Stimulated activated CD4-positive, alpha-beta T cell treated with anti-CD3 and anti-CD28 coated beads, Interleukin-1b, Interleukin-23, amount 100 ng/mL, for 48 hours (primary cell): ENCODE measurements around the gene CLASP1.
"Not testable (repeated sequence)": the region's sequence is repeated elsewhere in the genome, so short reads cannot be mapped to it uniquely, and the experiment has no call there.

Source experiments
- DNase-seq: peaks from one replicate; pipeline ENCODE4 v3.0.0-alpha.2; 2020

Gene CLASP1

DNA sequence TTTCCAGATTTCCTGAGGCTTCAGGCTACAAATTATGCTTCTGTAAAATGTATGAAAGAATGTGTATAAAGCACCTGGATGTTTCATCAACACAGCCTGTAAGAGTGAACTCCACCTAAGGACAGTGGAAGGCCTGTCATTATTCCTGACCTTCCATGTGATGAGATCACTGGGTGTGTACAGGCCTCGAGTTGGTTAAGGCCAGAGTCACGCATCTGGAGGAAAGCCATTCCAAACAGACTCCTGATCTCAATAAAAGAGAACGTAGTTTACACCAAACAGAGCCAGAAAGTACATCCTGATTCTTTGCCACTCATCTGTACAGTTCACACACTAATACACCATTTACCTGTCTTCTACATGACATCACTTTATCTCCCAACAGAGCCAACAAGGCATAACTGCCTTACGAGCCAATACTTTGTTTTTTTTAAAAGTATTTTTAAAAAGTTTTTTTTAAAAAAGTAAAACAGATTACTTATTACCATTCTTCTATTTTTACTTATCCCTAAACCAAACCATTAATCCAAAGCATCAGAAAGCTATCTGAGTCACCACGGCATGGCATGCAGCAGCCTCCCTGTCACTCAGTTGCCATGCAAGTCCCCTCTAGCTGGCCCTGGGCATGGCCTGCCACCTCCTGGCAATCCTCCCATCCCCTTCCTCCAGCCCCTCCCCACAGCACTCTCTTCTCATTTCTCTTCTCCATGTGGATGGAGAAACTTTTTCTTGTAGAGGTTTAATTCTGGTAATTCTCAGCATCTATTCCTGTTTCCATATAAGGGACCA, 285.4 kb downstream of the CLASP1 start:
- no peak for DNase-seq

DNA sequence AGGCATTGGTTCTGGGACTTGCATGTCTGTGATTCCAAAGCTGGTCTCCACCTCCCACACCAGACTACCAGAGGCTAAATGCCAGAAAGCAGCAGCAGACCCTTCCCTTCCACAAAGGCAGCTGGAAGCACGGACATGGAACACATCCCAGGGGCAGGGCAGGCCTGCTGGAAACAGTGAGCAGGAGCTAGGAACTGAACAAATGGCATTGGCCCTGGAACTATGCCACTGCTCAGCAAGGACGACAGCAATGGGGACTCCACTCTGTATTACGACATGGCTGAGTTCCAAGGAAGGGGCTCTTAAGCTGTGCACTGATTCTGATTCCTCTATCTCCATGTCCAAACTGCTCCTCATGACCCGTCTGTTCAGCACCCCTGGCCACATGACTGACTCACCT, 286.5 kb downstream of the CLASP1 start:
- no peak for DNase-seq

DNA sequence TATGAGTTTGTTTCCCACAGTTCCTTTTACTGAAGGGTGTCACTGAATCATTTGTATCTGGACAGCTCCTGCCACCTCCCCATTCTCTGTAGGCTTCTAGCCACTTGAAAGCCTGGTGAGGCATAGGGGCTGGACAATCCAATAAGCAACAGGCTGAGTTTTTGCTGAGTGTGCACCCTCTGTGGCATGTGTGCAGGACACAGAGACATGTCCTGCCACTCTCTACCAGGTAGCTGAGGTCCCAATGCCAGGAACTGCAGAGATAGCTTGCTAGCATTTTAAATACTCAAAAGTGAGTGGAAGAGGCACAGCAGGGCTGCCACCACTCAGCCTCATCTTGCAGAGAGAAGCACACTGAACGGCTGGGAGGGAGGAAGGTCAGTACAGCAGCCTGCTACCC, 287.0 kb downstream of the CLASP1 start:
- DNase-seq, result no peak

DNA sequence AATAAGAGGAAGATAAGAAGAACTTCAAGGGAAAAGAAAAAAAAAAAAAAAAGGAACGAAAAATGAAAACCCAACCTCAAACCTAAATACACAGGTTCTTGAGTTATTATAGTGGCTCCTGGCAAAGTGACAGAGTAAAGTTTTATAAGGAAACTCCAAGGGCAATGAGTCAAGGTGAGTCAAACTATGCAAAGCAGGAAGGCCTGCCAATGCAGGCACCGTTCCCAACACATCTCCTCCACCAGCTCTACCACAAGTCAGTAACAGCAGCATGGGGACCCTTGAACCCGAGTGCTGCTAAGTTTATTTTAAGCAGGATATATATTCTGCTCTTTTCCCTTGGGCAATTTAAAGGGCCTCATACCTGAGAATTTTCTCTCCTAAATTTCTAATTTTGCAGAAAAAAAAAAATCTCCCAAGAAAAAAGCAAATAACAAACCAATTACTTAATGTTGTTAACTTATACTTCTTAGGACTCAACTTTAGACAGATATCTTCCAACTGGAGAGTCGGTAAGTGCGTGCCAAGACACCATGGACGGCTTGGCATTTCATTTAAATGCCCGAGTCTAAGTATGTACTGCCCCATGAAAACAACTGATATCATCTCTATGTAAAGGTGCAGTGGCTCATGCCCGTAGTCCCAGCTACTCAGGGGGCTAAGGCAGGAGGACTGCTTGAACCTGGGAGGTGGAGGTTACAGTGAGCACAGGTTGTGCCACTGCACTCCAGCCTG, 288.5 kb downstream of the CLASP1 start:
- no peak for DNase-seq

DNA sequence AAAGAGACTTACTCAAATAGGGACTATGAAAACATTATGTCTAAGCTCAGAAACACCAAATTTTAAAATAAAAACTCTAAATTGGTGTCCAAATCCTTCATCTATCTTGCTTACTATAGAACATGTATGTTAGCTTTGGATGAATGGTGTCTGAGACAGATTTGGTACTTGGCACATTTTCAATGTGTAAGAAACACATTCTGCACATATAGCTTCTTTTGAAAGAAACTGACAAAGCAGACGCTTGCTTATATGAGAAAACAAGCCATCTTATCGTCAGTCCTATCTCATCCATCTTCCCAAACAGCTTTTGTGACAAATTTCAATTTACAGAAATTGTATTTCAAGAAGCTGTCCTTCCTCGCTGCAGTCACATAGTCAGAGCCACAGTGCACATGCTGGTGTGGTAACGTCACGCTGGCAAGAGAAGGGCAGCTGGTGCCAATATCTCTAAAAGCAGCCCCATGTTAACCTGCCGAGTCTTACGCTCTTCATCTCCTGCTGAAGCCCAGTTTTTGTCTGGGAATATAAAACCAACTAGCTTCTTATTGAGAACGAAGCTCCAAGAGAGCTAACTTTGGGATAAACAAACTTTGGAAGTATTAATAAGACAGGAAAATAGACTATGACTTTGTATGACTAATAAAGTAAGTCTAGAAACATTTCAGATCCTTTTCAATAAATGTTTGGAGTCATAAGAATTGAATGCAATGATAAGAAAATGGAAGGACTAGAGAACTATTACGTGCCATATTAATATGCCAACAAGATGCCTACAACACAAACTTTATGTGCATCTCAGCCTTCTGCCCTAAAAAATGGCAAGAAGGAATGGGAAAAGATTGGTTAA, 289.3 kb downstream of the CLASP1 start:
- DNase-seq, result no peak

DNA sequence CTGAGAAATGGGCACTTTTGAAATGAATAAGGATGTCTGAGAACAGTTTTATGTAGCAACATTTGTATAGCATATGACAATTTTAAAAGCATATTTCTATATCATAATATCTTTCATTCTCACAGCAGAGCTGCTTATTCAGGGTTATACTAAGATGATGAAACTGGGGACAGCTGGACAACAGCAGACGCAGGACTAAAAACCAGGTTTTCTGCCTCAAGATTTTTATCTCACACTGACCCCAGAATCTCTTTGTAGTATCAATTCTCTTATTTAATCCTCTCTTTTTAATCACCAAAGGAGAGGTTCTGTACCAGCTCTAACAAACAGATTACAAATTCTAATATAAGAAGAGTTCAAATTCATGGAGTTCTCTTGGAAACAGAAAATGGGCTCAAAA, 290.1 kb downstream of the CLASP1 start:
- DNase-seq, result no peak

DNA sequence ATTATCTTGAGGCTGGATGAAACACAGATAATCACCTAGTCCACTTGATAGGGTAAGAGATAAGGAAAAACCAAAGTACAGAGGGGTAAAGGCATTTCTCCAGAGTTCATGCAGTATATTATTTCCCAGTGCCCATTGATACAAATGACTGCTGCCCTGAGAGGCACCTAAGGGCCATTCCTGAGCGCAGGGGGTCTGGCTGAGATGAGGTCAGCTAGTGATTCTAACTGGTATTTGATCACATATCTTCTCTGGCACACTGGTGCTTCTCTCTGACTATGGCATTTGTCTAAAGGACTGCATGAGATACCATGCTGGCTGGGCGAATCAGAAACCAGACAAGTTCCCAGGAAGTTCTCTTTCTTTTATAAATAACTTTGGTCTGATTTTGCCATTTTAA, 291.0 kb downstream of the CLASP1 start:
- no peak for DNase-seq

DNA sequence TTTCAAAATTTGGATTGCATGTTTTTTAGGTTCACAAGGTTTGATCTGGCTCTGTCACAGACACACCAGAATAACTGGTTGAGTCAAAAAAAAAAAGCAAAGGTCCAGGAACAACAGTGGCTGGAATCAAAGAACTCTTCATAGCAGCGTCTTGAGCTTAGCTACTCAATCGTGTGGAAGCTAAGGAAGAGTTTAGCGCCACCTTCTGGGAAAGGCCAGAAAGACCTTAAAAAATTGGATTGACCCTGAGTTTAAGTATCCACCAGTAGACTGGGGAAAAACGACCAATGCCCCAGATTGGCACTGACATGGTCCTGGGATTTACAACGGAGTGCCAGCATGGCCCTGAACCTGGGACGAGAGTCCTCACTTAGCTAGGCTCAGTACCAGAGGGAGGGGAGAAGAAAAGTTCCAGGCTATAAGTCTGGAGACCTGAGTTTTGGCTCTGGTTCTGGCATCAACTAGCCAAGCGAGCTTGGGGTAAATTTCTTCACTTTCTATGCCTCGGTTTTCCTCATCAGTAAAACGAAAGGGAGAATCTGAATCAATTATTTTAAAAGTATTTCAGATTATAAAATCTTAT, 293.1 kb downstream of the CLASP1 start:
- no peak for DNase-seq

DNA sequence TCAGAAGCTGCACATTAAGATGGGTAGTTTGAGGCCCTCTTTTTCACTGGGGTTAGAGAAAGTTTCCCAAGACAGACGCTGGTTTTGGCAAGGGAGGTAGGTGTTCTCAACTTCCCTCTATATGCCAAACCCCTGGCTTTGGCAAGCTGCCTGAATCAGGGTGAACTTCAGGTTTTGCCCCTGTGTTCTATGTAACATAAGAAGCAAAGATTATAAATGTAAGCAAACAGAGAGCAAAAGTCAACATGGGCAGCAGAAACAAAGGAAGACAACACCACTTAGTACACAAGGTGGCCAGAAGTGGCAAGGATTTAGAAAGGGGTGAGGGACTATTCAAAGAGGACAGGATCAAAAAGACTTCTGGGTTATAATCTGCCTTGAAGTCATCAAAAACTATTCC, 293.8 kb downstream of the CLASP1 start:
- DNase-seq, result no peak

DNA sequence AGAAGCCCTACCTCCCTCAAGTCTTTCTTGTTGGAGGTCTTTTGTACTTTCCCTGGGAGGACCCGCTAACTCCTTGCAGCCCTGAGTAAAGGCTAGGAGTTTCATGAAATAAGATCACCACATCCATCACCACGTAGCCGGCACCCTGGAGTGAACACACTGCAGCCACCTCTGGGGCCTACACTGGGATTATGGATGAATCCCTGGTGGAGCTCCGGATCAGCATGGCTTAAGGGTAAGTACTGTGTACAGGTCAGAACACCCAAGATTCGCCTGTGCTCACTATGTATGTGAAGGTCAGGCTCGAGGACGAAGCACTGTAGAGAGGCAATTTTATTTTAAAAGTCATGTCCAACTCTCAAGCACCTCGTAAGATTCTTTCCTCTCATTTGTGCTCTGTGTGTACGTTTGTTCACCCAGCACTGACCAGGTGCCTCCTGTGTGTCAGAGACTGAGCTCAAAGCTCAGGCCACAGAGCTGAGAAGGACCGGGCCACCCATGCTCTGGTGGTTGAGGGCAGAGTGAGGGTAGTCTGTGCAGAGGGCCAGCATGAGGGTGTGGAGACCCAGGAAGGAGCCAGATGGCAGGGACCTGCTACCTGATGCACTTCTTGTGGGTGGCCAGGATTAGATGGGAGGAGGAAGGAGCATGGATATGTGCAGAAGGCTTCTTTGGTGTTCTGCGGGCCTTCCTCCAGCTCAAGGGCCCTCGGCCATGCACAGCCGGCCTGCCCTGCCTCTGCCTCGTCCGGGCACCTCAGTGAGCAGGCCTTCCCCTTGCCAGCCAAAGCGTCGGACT, 297.5 kb downstream of the CLASP1 start:
- no peak for DNase-seq

DNA sequence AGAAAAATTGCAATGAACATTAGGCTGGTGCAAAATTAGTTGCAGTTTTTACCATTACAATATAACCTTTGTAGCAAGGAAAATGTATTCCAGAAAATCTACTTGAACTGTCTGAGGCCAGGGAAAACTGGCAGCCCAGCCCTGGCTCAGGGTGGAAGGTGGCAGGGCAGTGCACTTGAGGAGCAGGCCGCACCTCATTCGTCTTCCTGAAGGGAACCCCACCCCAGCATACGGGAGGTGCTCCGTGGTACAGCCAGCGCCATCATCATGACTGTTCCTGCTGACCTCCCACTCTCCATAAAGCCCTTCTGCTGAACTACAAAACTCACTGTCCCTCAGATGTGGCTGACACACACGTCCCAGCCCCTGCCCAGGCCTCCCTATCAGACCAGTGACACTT, 298.4 kb downstream of the CLASP1 start:
- DNase-seq, result no peak

DNA sequence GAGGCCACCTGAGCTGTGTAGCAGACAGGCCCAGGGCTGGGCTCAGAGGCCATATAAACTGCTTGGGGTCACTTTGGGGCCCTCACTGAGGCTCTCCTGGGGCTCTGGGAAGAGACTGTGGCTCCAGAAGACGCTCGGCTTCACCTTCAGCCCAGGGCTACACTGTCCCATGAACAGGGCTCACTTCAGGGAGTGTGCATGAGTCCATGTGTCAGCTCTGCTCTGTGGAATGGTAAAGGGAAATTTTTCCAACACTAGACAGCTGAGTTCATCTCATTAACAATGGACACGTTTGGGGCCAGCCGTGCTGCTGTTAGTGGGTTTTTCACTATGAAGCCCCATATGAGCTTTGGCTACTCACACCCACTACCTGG, 298.9 kb downstream of the CLASP1 start:
- no peak for DNase-seq

DNA sequence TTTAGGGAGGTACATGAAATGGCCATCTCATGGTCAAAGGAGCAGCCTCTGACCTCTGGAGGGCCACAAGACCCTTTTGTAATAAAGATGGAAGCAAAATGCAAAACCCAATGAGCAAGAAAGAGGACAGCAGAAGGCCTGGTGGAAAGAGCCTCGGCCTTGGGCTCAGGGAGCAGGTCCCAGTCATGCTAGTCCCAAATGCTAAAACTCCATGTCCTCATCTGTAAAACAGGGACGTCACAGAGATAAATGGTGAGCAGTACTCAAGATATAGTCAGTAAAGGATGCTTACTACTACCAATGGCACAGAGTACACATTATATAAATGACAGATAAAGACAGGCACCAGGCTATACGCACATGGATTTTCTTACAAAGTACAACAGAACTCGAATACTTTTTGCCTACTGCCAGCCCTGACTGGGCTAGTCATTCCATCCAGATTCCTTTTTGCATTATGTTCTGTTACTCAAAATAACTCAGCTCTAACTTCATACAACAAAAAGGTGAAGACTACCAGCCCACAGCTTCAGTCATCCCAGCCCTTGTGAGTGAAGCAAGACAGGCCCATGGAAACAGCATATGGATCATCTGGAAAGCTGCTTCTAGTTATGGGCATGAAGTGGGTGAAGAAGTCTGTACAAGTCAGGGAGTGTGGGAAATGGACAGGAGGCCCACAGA, 299.4 kb downstream of the CLASP1 start:
- DNase-seq, result no peak

DNA sequence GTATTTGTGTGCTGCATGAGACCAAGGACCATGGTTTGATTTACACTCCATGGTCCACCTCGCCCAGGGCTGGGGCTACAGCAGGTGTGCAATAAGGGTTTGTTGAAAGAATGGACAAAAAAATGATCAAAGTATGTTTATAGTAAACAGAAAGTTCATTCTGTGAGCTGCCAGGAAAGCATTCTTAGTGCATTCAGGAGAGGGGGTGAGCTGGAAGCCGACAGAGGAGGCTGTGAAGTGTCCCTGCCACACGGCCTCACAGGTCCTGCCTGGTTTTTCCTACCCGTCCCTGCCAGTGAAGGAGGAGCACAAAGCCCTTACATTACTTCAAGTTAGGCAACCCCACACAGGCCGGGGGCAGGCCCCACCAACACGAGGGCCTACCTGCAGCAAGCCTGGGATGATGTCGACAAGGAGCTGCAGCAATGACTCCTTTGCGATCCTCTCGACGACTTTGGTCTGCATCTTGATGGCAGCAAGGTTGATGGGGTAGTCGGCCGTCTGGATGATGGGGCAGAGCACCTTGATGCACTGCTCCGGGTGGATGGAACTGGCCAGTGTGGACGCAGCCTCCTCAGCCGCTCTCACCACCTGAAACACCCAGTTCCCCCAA, 301.0 kb downstream of the CLASP1 start:
- no peak for DNase-seq

DNA sequence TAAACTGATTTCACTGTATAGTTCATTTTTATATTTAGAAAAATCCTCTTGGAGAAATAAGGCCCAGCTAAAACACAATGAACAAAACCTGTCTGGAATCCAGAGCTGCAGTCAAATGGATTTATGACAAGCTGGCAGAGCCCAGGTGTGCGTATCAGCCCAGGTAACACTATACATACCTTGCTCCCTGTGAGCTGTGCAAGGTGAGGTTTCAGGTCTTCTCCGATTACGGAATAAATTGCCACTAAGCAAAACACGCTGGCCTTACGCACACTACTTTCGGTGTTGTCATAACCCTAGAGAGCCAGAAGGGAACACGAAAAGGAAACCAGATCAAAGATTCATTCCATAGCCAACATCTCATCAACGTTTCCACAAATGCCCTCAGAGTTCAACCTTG, 302.4 kb downstream of the CLASP1 start:
- no peak for DNase-seq

DNA sequence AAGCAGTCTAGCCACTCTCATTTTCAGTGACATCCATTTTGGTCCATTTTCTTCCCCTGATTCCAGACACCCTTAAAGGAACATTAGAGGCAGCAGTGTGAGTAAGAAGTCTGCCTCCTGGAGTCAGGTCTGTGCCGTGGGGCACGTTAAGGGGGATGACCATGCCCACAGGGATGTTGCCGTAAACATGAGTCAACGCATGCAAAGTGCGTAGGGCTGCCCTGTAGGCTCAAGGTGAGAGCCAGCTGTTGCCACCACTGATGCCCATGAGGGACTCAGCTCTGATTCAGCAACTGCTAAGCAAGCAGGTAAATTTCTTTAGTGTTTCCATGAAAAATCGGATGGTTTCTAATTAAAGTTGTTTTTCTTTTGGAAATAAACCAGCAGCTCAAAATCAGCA, 302.9 kb downstream of the CLASP1 start:
- no peak for DNase-seq

DNA sequence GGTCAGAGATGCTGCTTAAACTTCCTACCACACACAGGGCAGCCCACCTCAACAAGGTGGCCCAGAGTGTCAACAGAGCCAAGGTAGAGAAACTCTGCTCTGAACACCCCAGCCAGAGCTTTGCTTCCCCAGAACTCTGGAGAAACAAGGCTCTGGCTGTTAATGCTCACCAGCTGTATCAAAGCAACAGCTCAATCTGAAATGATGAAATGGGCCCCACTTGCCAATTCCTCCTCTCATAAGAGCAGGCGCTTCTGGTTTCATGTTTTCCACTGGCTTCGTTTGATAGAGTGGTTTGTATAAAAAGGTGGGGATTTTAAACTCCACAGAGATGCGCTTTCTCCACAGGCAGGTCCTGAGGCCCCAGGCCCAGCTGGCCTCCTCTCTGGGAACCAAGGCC, 303.4 kb downstream of the CLASP1 start:
- no peak for DNase-seq

DNA sequence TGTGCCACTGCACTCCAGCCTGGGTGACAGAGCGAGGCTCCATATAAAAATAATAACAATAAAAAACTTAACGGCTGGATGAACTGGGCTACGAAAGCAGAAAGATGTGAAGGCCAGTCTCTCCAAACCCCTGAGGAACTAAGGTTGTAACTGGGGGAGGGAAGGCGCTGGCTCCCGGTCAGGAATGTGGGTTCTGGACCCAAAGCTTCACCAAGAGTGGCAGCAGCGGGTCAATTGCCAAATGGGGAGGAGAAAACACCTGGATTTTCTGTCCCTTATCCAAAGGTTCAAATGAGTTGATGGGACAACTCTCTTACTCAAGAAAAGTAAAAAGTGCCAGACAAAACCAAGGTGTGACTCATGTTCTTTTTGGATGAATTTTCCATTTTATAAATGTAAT, 304.2 kb downstream of the CLASP1 start:
- DNase-seq, result no peak

DNA sequence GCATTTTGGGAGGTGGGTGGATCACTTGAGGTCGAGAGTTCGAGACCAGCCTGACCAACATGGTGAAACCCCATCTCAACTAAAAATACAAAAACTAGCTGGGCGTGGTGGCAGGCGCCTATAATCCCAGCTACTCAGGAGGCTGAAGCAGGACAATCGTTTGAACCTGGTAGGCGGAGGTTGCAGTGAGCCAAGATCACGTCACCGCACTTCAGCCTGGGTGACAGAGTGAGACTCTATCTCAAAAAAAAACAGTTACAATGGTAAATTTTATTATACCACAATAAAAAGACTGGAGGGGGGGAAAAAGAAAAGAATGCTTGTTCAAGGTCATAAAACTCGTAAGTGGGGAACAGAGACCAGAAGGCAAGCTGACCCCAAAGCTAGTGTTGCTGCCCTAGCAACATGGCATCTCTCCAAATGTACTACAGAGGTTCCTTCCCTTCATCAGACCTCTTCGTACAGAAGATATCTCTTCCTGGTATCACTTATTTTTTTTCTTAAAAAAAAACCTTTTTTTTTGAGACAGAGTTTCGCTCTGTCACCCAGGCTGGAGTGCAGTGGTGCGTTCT, 305.3 kb downstream of the CLASP1 start:
- not testable (repeated sequence) for DNase-seq

DNA sequence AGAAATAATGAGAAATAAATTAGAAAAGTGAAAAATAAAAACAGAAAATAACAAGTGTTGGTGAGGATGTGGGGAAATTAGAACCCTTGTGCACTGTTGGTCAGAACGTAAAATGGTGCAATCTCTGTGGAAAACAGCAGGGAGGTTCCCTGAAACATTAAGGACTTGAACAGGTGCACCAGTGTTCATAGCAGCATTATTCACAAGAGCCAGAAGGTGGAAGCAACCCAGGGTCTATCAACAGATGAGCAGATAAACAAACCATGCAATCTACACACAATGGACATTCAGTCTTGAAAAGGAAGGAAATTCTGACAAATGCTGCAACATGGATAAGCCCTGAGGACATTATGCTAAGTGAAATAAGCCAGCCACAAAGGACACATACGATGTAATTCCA, 306.1 kb downstream of the CLASP1 start:
- no peak for DNase-seq

DNA sequence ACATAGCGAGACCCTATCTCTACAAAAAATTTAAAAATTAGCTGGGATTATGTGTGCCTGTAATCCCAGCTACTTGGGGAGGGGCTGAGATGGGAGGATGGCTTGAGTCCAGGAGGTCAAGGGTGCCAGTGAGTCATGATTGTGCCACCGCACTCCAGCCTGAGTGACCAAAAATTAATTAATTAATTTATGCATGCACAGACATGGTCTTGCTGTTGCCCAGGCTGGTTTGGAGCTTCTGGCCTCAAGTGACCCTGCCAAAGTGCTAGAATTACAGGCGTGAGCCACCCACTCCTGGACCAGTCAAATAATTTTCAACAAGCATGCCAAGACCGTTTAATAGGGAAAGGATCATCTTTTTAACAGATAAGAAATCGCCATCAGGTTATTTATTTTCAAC, 306.5 kb downstream of the CLASP1 start:
- no peak for DNase-seq
